GM19240 (cell line): ENCODE data around the gene MTA1.

Experiments
- DNase-seq: peaks from one replicate; pipeline ENCODE4 v3.0.0; 2011; ENCODE audit warnings: low spot score; ENCODE audit not compliant: insufficient read length

Gene MTA1

GRCh38 chr14:105401699-105402098, 17.9 kb upstream of the MTA1 start:
- DNase-seq = no peak

GRCh38 chr14:105408592-105408991, 11.0 kb upstream of the MTA1 start:
- DNase-seq = no peak

- no peak for DNase-seq
Observed at GRCh38 chr14:105409364-105409763, 10.3 kb upstream of the MTA1 start.

- no peak for DNase-seq
Observed at GRCh38 chr14:105410642-105411016, 9.0 kb upstream of the MTA1 start.

GRCh38 chr14:105411017-105411941, 8.3 kb upstream of the MTA1 start:
- no peak for DNase-seq

- no peak for DNase-seq
Observed at GRCh38 chr14:105411985-105412770, 7.4 kb upstream of the MTA1 start.

- no peak for DNase-seq
Observed at GRCh38 chr14:105412771-105413543, 6.7 kb upstream of the MTA1 start.

GRCh38 chr14:105413544-105413886, 6.1 kb upstream of the MTA1 start:
- DNase-seq = no peak

GRCh38 chr14:105414456-105415371, 4.9 kb upstream of the MTA1 start:
- peak; percentile 79 for DNase-seq

- no peak for DNase-seq
Observed at GRCh38 chr14:105415481-105416428, 3.9 kb upstream of the MTA1 start.

GRCh38 chr14:105416671-105417070, 3.0 kb upstream of the MTA1 start:
- DNase-seq = no peak

GRCh38 chr14:105417690-105418121, 1.9 kb upstream of the MTA1 start:
- no peak for DNase-seq

- no peak for DNase-seq
Observed at GRCh38 chr14:105418269-105419194, 1.1 kb upstream of the MTA1 start.

GRCh38 chr14:105420101-105420973, 710 bp downstream of the MTA1 start:
- DNase-seq = no peak

GRCh38 chr14:105420974-105421674, 1.5 kb downstream of the MTA1 start:
- no peak for DNase-seq

- no peak for DNase-seq
Observed at GRCh38 chr14:105421723-105422615, 2.3 kb downstream of the MTA1 start.
